T follicular helper cell (primary cell): Measurements from ENCODE around the gene BRAT1.

Experiments used
- DNase-seq: peaks from one replicate; pipeline ENCODE4 v3.0.0-alpha.2; 2020; ENCODE audit warnings: low read depth

BRAT1 gene

DNA sequence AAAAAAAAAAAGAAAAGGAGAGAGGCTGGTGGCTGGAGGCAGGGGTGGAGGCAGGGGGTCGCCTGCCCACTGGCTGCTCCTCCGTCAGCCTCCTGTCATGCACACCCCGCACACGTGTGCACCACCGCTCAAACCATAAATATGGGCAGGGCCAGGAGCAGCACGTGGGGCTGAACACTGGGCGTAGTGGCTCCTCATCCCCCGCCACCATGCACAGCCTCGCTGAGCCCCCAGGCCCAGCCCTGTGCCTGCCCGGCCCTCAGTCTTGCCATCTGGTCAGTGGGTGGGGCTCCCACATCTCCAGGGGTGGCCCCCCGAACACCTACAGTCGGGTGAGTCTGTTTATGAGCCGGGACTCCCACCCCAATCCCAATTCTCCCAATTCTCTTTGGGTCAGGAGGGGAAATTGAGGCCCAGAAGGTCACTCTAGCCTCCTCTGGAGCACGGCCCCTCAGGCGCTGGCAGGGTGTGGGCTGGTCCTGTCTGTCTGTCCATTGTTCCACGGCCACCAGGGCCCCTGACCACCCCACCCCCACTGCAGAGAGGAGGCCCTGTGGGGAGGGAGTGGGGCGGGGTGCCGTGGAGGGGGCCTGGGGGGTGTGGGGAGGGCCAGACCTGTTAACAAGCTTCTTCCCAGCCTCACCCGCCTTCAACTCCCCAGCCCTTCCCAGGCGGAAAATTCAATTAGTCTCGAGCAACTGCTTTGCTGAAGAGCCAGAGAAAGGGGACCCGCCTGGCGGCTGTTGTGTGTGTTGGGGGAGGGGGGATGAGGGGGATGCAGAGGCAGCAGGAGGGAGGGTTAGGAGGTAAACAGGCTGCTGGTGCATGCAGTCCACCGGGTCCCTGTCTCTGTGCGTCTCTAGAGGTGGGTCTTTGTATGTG lies 59.7 kb downstream of the BRAT1 start:
- no peak for DNase-seq

GRCh38 chr7:2494191-2495130 lies 60.9 kb downstream of the BRAT1 start:
- no peak for DNase-seq

GRCh38 chr7:2493205-2494164 lies 61.8 kb downstream of the BRAT1 start:
- no peak for DNase-seq

GRCh38 chr7:2492038-2492437 lies 63.3 kb downstream of the BRAT1 start:
- DNase-seq: no peak

DNA sequence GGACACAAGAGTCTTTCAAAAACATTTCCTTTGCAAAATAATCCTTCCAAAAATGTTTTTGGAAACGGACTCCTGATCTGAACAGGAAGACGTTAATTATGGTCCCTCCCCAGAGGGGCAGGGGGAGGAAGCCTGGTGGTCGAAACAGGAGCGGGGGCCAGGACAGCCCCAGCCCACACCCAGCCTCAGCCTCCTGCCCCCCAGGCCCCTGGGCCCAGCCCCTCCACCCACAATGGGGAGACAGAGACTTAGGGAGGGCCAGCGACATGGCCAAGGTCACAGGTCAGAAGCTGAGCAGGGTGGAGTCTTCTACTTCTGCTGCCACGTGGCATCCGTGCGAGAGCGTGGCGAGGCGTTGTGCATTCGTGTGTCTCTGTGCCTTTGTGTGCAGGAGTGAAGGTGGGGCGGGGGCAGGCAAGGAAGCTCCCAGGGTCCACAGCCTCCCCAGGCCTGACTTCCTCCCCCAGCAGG lies 65.1 kb downstream of the BRAT1 start:
- no peak for DNase-seq

DNA sequence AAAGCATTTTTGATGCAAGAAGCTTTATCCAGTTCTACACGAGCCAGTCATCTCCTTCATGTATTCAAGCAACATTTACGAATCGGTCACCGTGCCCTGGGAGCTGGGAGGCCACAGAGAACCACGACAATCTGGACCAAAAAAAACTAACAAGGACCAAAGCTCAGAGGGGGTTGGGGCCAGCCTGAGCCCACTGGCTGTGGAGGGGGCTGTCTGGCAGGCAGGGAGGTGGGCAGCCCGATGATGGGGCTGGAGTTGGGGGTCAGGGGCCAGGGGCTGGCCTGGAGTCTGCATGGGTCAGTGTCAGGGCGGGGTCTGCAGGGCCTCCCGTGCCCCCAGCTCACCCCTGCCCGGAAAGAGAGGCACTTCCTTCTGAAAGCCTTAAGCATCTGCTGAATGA lies 66.6 kb downstream of the BRAT1 start:
- DNase-seq: no peak

DNA sequence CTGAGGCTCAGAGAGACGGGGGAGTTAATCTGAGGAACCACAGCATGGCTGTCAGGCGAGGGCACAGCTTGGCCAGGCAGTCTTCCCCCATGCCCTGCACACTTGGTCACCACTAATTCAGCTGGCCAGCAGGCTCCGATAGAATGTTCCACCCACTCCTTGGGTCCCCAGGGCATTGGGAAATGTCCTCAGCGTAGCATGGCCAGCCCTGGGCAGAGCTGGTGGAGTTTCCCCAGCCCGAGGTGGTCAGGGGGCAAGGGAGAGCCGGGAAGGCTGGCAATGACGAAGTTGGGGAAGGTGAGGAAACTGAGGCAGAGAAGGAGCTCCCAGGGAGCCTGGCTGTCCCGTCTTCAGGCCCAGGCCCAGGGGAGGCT lies 67.1 kb downstream of the BRAT1 start:
- DNase-seq: no peak
